Measurements from ENCODE around the gene FAM107B.

DNA sequence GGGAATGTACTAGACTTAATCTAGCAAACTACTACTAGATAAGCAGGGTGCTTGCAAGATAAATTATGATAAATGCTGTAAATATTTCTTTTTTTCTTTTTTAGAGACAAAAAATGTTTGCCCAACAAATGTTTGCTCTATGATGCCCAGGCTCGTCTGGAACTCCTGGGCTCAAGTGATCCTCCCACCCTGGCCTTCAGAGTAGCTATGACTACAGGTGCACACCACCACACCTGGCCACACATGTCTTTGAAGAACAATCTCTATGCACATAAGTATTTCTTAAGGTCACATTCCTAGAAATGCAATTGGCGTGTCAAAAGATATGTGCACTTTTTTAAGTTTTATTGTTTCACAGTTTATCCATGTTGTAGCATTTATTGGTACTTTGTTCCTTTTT, 264.4 kb downstream of the FAM107B start:
- TF ChIP-seq ZBTB8A (tag by site-specific recombination; IDR thresholded peaks at IDR 0.05) (no peak), ZNF175 (tag by site-specific recombination; IDR thresholded peaks at IDR 0.05) (no peak)
- TF ChIP-seq, protein P1, sequence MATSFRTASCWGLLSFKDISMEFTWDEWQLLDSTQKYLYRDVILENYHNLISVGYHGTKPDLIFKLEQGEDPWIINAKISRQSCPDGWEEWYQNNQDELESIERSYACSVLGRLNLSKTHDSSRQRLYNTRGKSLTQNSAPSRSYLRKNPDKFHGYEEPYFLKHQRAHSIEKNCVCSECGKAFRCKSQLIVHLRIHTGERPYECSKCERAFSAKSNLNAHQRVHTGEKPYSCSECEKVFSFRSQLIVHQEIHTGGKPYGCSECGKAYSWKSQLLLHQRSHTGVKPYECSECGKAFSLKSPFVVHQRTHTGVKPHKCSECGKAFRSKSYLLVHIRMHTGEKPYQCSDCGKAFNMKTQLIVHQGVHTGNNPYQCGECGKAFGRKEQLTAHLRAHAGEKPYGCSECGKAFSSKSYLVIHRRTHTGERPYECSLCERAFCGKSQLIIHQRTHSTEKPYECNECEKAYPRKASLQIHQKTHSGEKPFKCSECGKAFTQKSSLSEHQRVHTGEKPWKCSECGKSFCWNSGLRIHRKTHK (tag by site-specific recombination; IDR thresholded peaks at IDR 0.05) = no peak

Data from HEK293 (cell line).